Activated gamma-delta T cell treated with anti-CD3 and anti-CD28 coated beads, Interleukin-2, amount 50 U/mL, for 16 hours (primary cell): Measurements from ENCODE around the gene ATP6V0C.

Experiments
- DNase-seq: peaks from one replicate; pipeline ENCODE4 v3.0.0-alpha.2; 2020; ENCODE audit warnings: low read depth

ATP6V0C gene

DNA sequence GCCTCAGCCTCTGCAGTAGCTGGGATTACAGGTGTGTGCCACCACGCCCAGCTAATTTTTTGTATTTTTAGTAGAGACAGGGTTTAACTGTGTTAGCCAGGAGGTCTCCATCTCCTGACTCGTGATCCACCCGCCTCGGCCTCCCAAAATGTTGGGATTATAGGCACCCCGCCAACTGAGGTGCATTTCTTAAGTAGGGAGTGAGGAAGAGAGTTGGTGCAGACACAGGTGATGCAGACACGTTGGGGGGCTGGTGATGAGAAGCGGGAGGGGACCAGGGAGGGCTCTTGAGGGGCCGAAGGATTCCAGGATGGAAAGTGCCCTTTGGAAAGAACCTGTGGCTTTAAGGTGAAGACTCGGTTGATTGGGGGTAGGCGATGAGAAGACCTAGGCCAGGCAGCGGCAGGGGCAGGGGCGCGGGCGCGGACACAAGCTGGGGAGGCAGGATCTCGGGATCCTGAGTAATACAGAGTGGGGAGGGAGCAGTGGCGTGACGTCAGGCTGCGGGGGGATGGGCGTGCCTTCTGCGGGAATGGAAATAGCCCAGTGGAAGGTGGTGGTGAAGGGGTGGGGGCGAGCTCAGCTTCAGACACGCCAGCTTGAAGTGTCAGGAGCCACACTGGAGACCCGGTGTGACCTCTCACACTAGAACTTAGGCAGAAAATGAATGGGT lies 2.5 kb upstream of the ATP6V0C start:
- no peak for DNase-seq

DNA sequence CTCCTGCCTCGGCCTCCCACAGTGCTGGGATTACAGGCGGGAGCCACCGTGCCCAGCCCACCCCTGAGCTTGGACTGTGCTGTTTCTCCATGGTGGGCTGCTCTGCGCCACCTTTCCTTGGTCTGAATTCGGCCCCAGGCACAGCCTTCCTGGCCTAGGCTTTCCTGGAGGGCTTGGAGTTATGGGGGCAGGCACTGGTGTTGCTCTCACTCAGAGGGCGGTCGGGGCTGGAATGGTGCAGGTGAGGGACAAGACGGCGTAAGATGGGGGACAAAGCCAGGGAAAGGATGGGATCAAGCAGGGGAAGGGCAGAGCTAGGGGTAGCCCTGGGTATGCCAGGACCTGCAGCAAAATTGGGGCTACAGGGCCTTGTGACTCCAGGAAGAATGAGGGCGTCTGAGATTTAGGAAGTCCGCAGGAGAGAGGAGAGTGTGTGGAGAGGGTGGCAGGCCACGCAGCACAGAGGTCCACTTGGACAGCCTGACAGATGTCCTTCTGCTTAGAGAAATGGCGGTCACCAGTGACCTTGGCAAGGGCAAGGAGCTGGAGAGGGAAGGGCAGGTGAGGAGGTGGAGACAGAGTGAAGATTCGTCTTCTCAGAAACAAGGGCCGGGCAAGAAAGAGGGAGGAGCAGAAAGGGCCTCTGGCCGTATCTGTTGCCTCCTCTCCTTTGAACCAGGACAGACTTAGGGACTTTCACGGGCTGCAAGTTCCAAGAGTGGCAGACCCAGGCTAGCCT lies 1.6 kb upstream of the ATP6V0C start:
- no peak for DNase-seq

DNA sequence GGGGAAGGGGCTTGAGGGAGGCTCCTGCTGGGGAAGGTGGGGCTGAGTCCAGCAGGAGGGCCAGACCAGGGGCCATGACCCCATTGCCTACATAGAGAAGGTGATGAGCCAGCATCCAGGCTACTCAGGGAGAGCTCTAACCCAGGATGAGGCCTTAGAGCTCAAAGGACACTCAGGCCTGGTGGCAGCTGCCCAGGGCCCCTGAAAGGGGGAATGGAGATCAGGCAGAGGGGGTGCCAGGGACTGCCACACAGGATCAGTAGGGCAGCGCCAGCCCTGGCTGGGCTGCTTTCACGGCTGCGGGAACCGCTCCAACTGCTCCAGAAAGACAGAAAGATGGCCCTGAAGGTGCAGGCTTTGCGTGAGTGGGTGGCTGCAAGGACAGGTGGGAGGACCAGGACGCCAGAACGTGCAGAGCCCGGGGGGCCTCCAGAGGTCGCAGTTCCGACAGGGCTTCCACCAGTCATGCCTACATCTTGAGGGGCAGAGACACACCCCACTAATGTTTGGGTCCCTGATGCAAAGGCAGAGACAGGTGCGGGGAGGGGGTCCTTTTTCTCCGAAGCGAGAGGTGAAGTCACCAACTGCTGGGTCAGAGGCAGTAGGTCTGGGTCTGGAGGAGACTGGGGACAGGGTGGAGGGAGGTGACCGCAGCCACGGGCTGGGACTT lies 882 bp upstream of the ATP6V0C start:
- no peak for DNase-seq

DNA sequence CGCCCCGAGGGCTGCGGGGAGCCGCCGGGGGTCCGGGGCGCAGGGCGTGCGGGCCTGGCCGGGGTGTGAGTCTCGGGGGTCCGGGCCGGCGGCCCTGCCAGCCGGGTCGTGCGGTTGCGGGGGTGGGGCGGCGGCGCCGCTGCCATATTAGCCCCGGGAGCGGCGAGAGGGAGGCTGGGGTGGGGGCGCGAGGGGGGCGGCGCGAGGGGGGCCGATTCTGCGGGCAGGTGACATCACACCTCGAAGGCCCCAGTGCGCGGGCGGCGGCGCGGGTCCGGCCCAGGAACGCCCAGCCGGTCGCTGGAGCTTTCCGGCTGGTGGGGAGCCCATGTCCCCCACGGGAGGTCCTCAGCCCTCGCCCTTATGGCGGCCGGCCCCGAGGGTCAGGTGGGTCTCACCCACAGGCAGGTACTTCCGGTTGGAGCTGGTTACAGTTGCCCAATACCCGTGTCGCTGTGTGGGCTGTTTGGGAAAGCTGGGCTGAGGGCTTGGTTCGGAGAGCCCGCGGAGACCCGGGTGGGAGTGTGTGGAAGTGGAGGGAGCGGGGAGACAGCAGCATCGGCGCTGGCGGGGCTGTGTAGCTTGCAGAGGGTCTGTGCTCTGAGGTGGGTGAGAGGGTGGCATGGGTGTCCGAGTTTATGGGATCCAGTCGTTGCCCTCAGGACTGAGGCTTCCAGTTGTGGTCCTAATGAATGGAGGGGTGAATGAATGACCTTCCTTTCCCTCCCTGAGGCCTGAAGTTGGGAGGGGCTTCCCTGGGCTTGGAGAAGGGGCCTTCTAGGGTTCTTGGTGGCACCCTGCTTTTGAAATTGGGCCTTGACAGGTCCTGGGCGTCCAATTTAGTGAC lies 804 bp downstream of the ATP6V0C start:
- DNase-seq: peak; percentile 26

DNA sequence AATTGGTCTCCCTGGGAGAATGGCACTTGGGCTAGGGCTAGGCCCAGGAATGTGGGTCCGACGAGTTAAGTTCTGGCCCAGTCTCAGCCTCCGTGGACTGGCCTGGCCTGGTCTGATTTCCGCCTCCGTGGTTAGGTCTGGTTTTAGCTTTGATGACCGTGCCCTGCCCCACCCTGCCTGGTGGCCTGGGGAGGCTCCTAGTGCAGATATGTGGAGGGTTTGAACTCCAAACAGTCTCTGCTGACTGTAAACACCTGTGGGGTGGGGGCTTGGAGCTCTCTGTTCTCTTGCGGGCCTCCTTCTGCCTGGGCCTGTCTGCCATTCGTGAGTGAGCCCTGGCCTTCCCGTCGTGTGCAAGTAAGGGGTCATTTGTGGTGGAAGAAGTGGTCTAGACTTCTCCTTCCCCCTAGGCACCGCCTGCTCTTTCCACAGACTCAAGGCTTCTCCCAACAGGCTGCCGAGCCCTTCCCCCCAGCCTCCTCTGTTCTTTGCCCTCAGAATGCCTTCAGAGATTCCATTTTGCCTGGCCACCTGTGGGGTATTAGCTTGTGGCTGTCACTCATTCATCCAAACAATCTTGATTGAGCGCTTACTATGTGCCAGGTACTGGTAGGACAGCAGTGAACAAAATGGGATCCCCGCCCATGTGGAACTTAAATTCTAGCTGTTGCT lies 1.6 kb downstream of the ATP6V0C start:
- DNase-seq: no peak

DNA sequence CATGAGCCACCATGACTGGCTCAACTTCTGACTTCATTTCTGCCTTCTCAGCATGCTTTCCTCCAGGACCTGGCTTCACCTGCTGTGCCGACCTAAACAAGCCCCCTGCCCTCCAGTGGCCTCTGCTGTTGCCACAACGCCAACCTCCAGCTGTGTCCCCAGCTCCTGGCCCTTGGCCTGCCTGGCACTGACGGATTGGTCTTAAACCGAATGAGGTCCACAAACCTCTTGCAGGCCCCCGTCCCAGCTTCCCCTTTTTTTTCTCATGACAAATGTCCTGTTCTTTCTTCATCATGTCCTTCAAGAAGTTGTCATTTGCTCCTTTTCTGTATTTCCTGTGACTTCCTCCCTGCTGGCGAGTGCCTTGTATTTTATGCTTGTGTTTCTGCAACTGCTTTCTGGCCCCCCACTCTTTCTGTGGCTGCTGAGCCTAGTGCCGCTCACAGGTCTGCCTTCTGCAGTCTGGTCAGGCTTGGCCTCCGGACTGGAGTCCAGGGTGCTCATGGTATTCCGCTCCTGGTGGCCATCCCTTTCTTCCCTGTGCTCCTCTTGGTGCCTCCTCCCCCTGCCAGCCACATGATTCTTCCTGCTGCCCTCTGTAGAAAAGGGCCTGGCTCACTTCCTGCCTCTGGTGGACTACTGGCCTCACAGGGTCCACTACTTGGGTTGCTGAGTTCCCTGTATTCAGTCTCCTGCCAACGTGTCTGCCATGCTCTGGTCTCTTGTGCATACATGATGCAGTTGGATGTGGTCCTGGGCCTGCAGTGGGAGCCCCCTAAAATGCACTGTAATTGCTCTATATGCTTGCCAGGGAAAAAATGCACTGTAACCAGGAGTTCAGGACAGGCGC lies 2.9 kb downstream of the ATP6V0C start:
- no peak for DNase-seq

DNA sequence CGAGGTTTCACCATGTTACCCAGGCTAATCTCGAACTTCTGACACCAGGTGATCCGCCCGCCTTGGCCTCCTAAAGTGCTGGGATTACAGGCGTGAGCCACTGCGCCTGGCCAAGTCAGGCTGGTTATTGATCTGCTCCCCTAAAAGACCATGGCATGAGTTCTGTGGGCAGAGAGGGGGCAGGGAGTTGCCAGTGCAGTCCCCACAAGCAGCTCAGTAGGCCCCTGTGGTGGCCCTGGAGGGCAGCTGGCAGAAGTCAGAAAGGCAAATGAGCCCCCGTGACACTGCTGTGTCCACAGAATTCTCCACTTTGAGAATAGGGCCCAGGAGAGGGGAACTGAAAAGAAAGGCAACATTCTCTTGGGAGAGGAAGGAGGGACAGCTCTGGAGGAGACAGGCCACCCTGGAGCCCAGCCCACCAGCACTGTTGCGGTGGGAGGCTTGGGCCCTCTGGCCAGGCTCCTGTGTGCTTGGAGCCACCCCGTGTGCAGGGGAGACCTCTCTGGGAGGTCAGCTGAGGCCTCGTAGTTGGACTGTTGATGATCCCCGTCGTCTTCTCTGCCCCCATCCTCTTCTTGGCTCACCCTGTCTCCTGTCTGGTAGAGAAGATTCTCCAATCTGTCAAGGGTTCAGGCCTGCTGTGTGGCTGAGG lies 4.3 kb downstream of the ATP6V0C start:
- no peak for DNase-seq

DNA sequence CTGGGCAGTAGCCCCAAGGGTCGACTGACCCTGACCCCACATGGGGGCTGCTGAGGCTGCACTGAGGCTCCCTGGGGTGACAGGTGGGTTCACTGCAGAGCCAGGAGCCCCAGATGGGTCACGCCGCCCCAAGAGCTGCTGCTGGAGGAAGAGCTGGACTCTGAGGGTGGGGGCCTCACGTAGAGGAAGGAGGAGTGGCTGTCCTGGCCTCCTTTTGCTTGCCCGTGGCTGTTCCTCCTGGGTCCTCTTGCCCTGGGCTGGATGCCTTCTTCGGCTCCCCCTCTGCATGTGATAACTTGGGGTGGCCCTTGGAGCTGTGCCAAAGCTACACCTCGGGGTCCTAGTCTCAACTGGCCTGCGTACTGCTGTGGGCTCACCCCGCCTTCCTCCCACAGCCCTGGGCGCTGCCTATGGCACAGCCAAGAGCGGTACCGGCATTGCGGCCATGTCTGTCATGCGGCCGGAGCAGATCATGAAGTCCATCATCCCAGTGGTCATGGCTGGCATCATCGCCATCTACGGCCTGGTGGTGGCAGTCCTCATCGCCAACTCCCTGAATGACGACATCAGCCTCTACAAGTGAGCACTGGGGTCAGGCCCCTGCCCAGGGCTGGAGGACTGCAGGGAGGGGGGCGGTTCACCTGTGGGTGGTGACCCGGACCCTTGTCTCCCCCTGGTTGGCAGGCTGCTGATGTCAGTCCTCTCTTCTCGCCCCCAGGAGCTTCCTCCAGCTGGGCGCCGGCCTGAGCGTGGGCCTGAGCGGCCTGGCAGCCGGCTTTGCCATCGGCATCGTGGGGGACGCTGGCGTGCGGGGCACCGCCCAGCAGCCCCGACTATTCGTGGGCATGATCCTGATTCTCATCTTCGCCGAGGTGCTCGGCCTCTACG lies 5.3 kb downstream of the ATP6V0C start:
- no peak for DNase-seq

DNA sequence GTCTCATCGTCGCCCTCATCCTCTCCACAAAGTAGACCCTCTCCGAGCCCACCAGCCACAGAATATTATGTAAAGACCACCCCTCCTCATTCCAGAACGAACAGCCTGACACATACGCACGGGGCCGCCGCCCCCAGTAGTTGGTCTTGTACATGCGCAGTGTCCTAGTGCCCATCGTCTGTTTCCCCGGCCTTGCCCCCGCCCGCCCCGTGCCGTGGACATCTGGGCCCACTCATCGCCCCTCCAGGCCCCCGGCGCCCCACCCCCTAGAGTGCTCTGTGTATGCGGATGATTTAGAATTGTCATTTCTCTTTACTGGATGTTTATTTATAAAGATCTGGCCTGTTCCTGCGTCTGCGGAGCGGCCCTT lies 5.9 kb downstream of the ATP6V0C start:
- no peak for DNase-seq

DNA sequence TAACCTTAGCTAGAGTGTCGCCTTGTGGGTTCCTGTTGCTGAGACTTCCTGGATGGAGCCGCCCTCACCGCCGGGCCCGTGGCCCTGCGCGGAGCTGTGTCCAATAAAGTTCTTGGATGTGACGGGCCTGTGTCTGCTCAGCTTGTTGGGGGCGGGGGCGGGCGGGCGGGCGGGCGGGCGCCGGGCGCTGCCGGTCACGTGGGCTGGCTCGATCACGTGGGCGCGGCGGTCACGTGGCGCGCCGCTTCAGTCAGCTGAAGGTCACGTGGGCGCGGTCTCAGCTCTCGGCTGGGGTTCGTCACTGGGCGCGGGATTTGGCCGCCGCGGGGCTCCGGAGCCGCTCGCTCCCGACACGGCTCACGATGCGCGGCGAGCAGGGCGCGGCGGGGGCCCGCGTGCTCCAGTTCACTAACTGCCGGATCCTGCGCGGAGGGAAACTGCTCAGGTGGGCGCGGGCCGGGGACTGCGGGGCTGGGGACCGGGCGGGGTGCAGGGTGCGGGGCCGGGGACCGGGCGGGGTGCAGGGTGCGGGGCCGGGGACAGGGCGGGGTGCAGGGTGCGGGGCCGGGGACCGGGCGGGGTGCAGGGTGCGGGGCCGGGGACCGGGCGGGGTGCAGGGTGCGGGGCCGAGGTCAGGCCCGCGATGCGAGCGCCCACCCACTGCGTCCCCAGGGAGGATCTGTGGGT lies 6.5 kb downstream of the ATP6V0C start, which contains the start of gene AMDHD2:
Gene AMDHD2 (plus strand): TSS at position 275 of the 687 bp plus-strand sequence. CDS start 88 bp downstream, at position 363.
- peak; percentile 80 for DNase-seq

DNA sequence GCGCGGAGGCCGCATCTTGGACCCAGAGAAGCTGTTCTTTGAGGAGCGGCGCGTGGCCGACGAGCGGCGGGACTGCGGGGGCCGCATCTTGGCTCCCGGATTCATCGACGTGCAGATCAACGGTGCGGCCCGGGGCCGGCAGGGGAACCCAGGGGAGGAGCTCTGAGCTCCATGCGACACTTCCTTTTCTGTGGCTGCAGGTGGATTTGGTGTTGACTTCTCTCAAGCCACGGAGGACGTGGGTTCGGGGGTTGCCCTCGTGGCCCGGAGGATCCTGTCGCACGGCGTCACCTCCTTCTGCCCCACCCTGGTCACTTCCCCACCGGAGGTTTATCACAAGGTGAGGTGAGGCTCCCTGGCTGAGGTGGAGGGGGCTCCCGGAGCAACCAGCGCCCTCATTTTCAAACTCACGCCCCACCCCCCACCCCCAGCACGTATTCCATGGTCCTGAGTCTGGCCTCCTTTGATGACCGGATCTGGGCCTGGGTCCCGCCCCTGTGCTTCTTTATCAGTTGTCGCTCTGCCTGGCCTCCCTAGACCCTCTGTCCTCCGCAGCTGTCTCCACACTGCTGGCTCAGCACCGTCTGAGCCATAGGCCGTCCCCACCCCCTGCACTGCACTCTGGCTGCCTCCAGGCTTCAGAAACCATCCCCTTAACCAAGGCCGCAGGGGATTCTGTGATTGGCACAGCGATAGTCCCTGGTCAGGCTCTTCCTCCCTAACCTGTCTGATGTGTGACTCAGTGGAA lies 7.2 kb downstream of the ATP6V0C start:
- DNase-seq: peak; percentile 41

DNA sequence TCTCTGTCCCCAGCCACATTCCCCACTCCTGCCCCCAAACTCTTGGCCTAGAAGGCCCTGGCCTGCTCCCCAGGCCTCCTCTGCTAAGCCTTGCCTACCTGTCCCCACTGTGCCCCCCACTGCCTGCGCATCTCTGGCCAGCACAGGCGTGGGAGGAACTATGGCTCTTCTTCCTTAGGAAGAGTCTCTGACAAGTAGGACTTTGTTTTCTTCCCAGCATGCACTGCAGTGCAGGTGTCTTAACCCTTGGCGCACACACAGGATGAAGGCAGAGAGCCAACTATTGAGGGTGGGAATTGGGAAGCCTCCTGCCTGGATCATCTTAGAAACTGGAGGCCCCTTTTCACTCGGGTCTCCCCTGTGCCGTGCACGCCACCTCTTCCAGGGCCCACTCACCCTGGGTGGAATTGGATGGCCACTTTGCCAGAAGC lies 10.1 kb downstream of the ATP6V0C start:
- no peak for DNase-seq

DNA sequence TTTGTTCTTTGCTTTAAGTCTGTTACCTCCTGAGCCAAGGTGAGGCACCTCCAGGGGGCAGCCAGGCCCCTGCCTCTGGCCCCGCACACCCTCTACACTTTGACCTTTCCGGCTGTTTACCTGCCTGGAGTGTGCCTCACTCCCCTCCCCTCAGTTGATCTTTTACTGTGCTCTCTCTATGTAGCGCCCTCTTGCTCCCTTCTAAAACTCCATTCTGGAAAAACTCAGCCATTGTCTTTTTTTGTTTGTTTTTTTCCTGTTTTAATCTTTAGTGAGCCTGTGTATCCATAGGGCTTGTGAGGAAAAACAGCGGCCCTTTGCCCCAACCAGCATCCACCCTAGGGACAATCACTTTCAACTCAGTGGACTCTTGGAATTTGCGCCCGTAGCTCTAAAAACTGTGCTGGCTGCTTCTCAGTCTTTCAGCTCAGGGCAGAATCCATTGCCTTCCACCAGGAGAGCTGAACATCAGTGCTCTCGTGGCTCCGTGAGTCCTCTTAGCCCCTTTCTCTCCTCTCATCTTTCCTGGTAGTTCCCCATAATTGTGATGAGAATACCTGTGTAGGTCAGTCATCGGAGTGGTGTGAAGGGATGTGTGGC lies 10.7 kb downstream of the ATP6V0C start:
- DNase-seq: no peak

DNA sequence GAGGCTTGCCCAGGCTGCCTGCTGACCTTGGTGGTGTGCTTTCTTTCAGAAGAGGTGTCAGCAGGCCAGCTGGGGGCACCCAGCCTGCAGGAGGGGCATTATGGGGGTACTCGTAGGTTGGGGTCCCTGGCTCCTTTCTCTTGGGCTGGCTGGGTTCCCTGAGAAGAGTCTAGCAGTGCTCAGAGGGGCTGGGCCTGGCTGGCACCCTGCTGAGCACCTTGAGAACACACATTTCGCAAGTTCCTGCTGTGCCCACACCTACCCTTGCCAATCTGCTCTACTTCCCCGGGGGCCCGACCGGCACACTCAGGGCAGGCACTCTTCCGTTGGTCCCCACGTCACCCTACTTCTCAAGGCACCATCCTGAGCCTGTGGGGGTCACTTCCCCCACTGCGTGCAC lies 12.4 kb downstream of the ATP6V0C start:
- DNase-seq: no peak

DNA sequence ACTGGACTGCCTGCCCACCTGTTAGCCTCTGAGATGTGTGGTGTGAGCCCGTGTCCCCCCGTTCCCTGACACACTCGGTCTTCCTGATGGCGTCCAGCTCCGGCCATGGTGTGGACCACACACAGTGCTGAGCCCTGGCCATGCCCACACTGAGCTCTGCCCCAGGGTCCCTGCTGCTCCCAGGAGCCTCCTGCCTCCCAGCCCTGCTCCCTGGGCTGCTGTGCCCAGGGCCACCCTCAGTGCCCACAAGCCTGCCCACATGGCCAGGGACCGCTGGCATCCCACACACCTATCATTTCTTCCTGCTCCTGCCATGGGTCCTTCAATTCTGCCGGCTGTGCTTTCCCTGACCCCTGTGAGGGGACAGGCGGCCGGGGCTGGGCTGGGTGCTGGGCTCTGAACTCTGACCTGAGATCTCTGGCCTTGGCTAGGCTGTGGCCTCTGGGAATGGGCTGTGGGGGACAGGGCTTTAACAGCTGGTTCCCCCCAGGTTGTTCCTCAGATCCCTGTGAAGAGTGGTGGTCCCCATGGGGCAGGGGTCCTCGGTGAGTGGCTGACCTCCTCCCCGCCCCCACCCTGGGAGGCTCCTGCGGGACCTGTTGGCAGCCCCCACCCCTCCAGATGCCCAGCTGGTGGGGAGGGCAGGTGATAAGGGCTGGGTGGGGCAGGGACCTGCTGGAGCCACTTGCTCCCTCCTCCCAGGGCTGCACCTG lies 13.5 kb downstream of the ATP6V0C start:
- DNase-seq: no peak

DNA sequence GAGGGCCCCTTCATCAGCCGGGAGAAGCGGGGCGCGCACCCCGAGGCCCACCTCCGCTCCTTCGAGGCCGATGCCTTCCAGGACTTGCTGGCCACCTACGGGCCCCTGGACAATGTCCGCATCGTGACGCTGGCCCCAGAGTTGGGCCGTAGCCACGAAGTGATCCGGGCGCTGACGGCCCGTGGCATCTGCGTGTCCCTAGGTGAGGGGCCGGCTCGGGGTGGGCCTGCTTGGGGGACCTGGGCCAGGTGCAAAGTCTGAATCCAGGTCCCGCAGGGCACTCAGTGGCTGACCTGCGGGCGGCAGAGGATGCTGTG lies 14.0 kb downstream of the ATP6V0C start:
- no peak for DNase-seq
